ENCODE data around the gene RPS19.

The RPS19 gene

GRCh38 chr19:41918653-41919244 is 58.7 kb downstream of the RPS19 start:
- Mint-ChIP-seq H3K27me3 (peaks cover 1% of the 10 kb centered on the region), H3K4me3 (no peak overlapping the region), H3K9me3 (ENCODE audit: low read depth) (no peaks in the 10 kb centered on the region), H3K27ac (no peak overlapping the region), H3K36me3 (peaks cover 3% of the 10 kb centered on the region), H3K4me1 (ENCODE audit: low read depth) (peaks cover 22% of the 10 kb centered on the region)

GRCh38 chr19:41919948-41920712 is 60.1 kb downstream of the RPS19 start:
- Mint-ChIP-seq H3K9me3 (ENCODE audit: low read depth) (no peaks in the 10 kb centered on the region), H3K36me3 (peaks cover 3% of the 10 kb centered on the region), H3K27ac (no peak overlapping the region), H3K4me1 (ENCODE audit: low read depth) (peaks cover 18% of the 10 kb centered on the region), H3K4me3 (no peak overlapping the region), H3K27me3 (peaks cover 1% of the 10 kb centered on the region)

DNA sequence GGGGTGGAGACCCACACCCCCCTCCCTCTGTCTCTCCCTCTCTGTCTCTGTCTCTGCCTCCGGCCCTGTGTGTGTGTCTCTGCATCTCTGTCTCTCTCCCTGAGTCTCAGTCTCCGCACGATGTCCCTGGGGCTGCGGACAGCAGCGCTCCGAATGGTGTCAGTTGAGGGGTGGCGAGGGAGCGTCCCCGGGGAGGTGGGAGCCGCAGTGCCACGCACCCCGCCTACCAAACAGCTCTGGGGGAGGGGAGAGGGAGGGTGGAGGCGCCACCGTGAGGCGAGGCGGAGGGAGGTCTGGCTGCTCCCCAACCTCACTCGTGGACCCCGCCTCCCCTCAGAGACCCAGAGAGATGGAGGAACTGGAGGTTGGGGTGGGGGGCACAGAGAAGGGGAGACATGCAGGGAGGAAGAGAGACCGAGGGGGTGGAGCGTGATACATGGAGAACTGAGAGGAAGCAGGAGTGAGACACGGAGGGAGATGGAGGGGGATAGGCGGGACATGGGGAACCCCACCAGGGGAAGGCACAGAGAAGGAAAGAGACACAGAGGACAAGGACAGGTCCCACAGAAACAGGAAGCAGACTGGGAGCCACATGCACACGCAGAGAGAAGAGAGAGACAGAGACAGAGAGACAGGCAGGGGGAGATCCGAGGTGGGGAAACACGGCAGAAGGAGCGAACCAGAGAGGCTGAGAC is 61.0 kb downstream of the RPS19 start:
- Mint-ChIP-seq H3K9me3 (ENCODE audit: low read depth) (no peaks in the 10 kb centered on the region), H3K4me3 (peak overlapping the region; percentile 51), H3K36me3 (peaks cover 3% of the 10 kb centered on the region), H3K27me3 (peaks cover 1% of the 10 kb centered on the region), H3K4me1 (ENCODE audit: low read depth) (peaks cover 18% of the 10 kb centered on the region), H3K27ac (peak overlapping the region; percentile 47)

DNA sequence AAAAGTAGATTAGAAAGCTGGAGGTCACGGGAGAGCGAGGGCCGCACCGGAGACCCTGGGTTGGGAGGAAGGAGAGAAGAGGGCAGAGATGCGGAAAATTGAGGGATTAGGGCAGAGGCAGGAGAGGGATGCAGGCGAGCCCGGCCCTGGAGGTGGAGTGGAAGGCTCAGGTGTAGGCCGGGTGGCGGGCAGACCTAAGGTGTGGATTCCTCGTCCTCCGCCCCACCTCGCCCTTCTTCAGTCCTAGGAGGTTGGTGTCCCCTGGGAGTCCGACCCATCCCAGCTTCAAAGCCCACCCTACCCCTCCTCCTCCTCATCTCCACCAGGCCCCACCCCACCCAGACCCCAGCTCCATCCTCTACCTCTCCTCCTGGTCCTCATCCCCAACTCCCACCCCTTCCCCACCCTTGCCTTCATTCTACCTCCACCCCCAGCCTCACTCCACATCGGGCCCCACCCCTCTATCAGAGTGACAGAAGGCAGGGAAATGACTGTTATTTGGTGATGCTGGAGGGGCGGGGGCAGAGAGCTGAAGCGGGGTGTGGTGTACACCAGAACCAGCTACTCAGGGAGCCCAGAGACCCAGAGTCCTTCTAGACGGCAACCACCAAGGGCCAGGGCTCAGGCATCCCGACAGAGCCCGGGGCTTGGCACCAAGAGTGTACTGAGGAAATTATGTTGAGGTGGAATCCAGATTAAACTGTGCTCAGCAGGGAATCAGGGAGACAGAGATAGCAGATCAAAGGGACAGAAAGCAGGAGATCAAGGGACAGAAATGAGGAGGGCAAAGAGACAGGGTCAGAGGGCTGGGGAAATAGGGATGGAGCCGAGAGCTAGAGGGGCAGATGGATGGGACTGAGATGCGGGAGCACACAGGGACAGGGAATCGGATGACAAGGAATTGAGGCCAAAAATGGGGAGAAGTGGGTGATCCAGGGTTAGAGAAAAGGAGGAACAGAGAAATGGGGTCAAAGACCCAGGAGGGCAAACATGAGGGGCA is 61.8 kb downstream of the RPS19 start:
- H3K27me3 Mint-ChIP-seq, result peaks cover 1% of the 10 kb centered on the region
- peaks cover 3% of the 10 kb centered on the region for H3K36me3 Mint-ChIP-seq
- H3K4me1 Mint-ChIP-seq (ENCODE audit: low read depth), result peaks cover 18% of the 10 kb centered on the region
- H3K9me3 Mint-ChIP-seq (ENCODE audit: low read depth), result no peaks in the 10 kb centered on the region
- peak overlapping the region; percentile 51 for H3K4me3 Mint-ChIP-seq
- peak overlapping the region; percentile 47 for H3K27ac Mint-ChIP-seq

Data from activated naive CD8-positive, alpha-beta T cell (primary cell).